Natural killer cell (primary cell): Measurements from ENCODE around the gene MRPS18C. TPM values are rescaled to one million over a fixed set of nuclear protein-coding genes. Genes with fewer than 3 reads are reported as not detected.
"Not testable (repeated sequence)": the region's sequence is repeated elsewhere in the genome, so short reads cannot be mapped to it uniquely, and the experiment has no call there.

ENCODE experiments used
- ATAC-seq, 3 donors: fragments of 150-1000 bp in 2 of 3; fragments of 200-7000 bp in 1 of 3; cut with Tn5 transposase; 1 replicate in 1 of 3; 2 replicates in 2 of 3; pipeline ENCODE4 v1.10.0; 2021; ENCODE audit warnings: mild to moderate bottlenecking in 2 of 3, moderate library complexity in 2 of 3
- DNase-seq, 2 donors: peaks; one replicate each; pipeline versions ENCODE4 v3.0.0 to v3.0.0-alpha.2; 2013 to 2021; ENCODE audit warnings: mixed read lengths in 1 of 2
- H3K27ac ChIP-seq: one replicate; pipeline ENCODE4 v1.5.1; 2013; ENCODE audit warnings: mild to moderate bottlenecking, low read length
- H3K27me3 ChIP-seq: one replicate; pipeline ENCODE4 v1.6.1; 2013; ENCODE audit warnings: low read length; ENCODE audit not compliant: control insufficient read depth, insufficient read depth
- H3K36me3 ChIP-seq: one replicate; pipeline ENCODE4 v1.6.1; 2013; ENCODE audit warnings: low read length; ENCODE audit not compliant: control insufficient read depth, insufficient read depth
- H3K4me1 ChIP-seq: one replicate; pipeline ENCODE4 v1.6.1; 2013; ENCODE audit warnings: low read length; ENCODE audit not compliant: control insufficient read depth, insufficient read depth
- H3K4me3 ChIP-seq: one replicate; pipeline ENCODE4 v1.5.1; 2013; ENCODE audit warnings: low read length
- H3K9me3 ChIP-seq: one replicate; pipeline ENCODE4 v1.6.1; 2013; ENCODE audit warnings: low read length; ENCODE audit not compliant: control insufficient read depth, insufficient read depth
- H3K27ac Mint-ChIP-seq, 2 donors: one replicate each; pipeline ENCODE4 v1.8.0; 2022; ENCODE audit warnings: mild to moderate bottlenecking in 2 of 2, mixed read lengths in 2 of 2, moderate library complexity in 1 of 2
- H3K27me3 Mint-ChIP-seq, 2 donors: one replicate each; pipeline ENCODE4 v1.8.0; 2022; ENCODE audit warnings: low read depth in 2 of 2, mixed read lengths in 2 of 2
- H3K36me3 Mint-ChIP-seq: one replicate; pipeline ENCODE4 v1.8.0; 2022; ENCODE audit warnings: mixed read lengths
- H3K4me1 Mint-ChIP-seq, 2 donors: one replicate each; pipeline ENCODE4 v1.8.0; 2022; ENCODE audit warnings: mixed read lengths in 2 of 2
- H3K4me3 Mint-ChIP-seq: one replicate; pipeline ENCODE4 v1.8.0; 2022; ENCODE audit warnings: mild to moderate bottlenecking, moderate library complexity, mixed read lengths
- H3K9me3 Mint-ChIP-seq, 2 donors: one replicate each; pipeline ENCODE4 v1.8.0; 2022; ENCODE audit warnings: mixed read lengths in 2 of 2
- CTCF ChIP-seq: fragments of 200-600 bp; IDR thresholded peaks from one replicate; pipeline ENCODE4 v1.8.0; 2022; ENCODE audit warnings: antibody characterized with exemption
- WGBS: methylation state at CpG from one replicate; pipeline ENCODE4 v1.1.7; 2013; ENCODE audit warnings: missing lambda C conversion rate; ENCODE audit not compliant: insufficient coverage; 5-methylcytosine and 5-hydroxymethylcytosine counted together
- intact Hi-C: fragments of 100-400 bp; cut with micrococcal nuclease; formaldehyde crosslinking; loops from one replicate; pipeline ENCODE4 v1.14.2; 2022
- total RNA-seq, 4 donors: library from RNA; stranded (reverse); fragments of 120-200 nt in 1 of 4; gene quantifications; one replicate each; pipeline versions ENCODE4 v1.2.3 to v1.2.4, GENCODE V29; 2013 to 2022

MRPS18C gene
- total RNA-seq, 3 donors from 2014 or later (not counting 1 experiment from before 2014, with no cell fraction given), result 14.4 to 26.0 (median 18.1) TPM

DNA sequence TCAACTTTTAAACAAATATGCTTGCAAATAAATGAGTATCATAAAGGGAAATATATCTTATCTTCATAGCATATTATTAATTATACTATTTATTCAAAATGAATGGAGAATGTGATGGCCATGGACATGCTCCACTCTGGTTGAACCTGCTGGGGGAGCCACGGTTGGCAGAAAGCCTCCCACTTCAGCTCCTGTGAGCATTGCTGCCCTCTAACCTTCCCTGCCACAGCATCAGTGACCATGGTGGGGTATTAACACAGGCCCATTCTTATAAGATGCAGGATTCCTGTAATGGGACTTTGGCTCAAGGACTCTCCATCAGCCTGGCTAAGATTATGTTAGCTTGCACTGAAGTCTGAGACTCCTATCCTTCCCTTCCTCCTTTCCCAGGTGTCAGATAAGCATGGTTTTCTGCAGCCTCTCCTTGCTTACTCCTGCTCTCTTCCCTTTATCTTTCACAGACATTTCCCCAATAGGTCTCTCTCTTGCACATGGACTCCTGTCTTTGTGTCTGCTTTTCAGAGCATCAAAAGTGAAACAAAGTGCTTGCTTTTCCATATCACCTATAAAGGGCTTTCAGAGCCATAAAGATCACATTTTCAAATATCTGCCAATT, 34.0 kb downstream of the MRPS18C start:
- no peak overlapping the region for H3K27ac Mint-ChIP-seq
- no peaks in the 10 kb centered on the region for H3K27me3 Mint-ChIP-seq
- DNase-seq (no peak), ATAC-seq (no peak)
- intact Hi-C loops, result no loop called here
- Histone ChIP-seq H3K4me3 (no peak overlapping the region), H3K4me1 (peaks cover 3% of the 10 kb centered on the region), H3K36me3 (no peaks in the 10 kb centered on the region), H3K27ac (no peak overlapping the region), H3K9me3 (no peaks in the 10 kb centered on the region), H3K27me3 (no peaks in the 10 kb centered on the region)
- no peaks in the 10 kb centered on the region for H3K9me3 Mint-ChIP-seq
- H3K4me1 Mint-ChIP-seq, result peaks cover 5 to 6% of the 10 kb centered on the region in 2 donors
- no peaks in the 10 kb centered on the region for H3K36me3 Mint-ChIP-seq
- 86% methylated on average over 1 of the region's 1 CpG for WGBS
- TF ChIP-seq CTCF, result no peak
- H3K4me3 Mint-ChIP-seq, result no peak overlapping the region

- H3K36me3 Mint-ChIP-seq, result no peaks in the 10 kb centered on the region
- no CpG with 5 or more reads among the region's 1 CpG for WGBS
Measured at GRCh38 chr4:83490876-83491450, 35.1 kb downstream of the MRPS18C start.

DNA sequence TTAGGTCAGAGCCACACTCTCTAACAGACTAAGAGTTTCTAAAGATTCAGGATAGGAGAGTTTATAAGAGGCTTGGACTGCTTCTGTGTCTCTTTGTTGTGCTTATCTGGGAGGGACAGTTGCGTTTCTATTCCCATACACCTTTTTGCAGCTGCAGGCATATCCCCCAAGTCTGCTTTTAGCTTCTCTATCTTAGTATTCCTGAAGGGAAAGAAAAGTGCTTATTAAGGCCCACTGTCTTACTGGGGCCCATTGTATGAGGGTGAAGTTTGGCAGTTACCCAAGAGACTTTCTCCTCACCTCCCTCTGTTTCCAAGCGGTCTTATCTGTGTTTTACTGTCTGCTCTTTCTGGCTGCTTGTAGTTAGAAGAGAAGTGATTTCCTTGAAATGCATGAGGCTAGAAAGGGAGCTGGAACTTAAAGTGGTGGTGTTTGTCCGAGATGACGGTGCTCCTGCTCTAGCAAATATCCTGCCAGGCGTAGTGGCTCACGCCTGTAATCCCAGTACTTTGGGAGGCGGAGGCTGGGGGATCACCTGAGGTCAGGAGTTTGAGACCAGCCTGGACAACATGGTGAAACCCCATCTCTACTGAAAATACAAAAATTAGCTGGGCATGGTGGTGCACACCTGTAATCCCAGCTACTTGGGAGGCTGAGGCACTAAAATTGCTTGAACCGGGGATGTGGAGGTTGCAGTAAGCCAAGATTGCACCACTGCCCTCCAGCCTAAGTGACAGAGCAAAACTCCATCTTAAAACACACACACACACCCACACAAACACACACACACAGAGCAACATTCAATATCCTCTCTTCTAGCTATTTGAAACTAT, 40.4 kb downstream of the MRPS18C start:
- H3K4me1 ChIP-seq, DNase-seq, H3K27ac Mint-ChIP-seq, ATAC-seq, intact Hi-C loops, H3K4me3 Mint-ChIP-seq, H3K36me3 ChIP-seq, H3K9me3 Mint-ChIP-seq, H3K27me3 Mint-ChIP-seq, H3K4me3 ChIP-seq, H3K36me3 Mint-ChIP-seq, H3K4me1 Mint-ChIP-seq, H3K27me3 ChIP-seq, H3K27ac ChIP-seq, H3K9me3 ChIP-seq: not testable (repeated sequence)
- WGBS, result 90% methylated on average over 6 of the region's 8 CpGs

More at GRCh38 chr4:83490876-83491450, 35.1 kb downstream of the MRPS18C start:
- ATAC-seq (peak; percentile 67 to 90 (median 80)), DNase-seq (peak in 1 of 2 donors; percentile 72)
- no peaks in the 10 kb centered on the region for H3K9me3 Mint-ChIP-seq
- H3K27me3 Mint-ChIP-seq, result no peaks in the 10 kb centered on the region
- no peak overlapping the region for H3K4me3 Mint-ChIP-seq
- H3K36me3 ChIP-seq, result no peaks in the 10 kb centered on the region
- H3K27ac ChIP-seq, result no peak overlapping the region
- peak; percentile 91 for TF ChIP-seq CTCF
- no peaks in the 10 kb centered on the region for H3K4me1 Mint-ChIP-seq
- no peak overlapping the region for H3K27ac Mint-ChIP-seq
- H3K4me3 ChIP-seq, result no peak overlapping the region
- no peaks in the 10 kb centered on the region for H3K27me3 ChIP-seq
- no peaks in the 10 kb centered on the region for H3K4me1 ChIP-seq
- no peaks in the 10 kb centered on the region for H3K9me3 ChIP-seq
- intact Hi-C loops, result loop anchor here (1.0 kb wide), 1 partner anchor 149 kb away; no protein-coding TSS in a partner anchor

- Mint-ChIP-seq H3K27ac (no peak overlapping the region), H3K27me3 (no peaks in the 10 kb centered on the region), H3K4me1 (no peaks in the 10 kb centered on the region), H3K36me3 (no peaks in the 10 kb centered on the region), H3K9me3 (no peaks in the 10 kb centered on the region), H3K4me3 (no peak overlapping the region)
- H3K4me1 ChIP-seq, result no peaks in the 10 kb centered on the region
- ATAC-seq (no peak), DNase-seq (no peak)
- H3K9me3 ChIP-seq, result no peaks in the 10 kb centered on the region
- no peak overlapping the region for H3K4me3 ChIP-seq
- H3K27me3 ChIP-seq, result no peaks in the 10 kb centered on the region
- intact Hi-C loops, result no loop called here
- WGBS, result 83% methylated on average over 1 of the region's 1 CpG
- H3K27ac ChIP-seq, result no peak overlapping the region
- TF ChIP-seq CTCF, result no peak
- no peaks in the 10 kb centered on the region for H3K36me3 ChIP-seq
Measured at GRCh38 chr4:83498187-83498586, 42.3 kb downstream of the MRPS18C start.

DNA sequence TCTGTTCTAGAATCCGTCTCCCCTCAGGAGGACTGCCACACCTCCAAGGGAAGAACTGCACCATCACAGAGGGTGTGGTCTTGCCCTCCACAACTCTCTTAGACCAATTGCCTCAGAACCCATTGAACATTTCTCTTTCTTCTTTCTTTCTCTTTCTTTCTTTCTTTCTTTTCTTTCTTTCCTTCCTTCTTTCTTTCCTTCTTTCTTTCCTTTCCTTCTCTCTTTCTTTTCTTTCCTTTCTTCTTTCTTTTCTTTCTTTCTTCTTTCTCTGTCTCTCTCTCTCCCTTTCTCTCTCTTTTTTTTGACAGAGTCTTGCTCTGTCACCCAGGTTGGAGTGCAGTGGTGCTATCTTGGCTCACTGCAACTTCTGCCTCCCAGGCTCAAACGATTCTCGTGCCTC, 45.8 kb downstream of the MRPS18C start:
- H3K9me3 Mint-ChIP-seq, H3K36me3 ChIP-seq, H3K4me3 ChIP-seq, H3K36me3 Mint-ChIP-seq, H3K27ac Mint-ChIP-seq, H3K4me1 Mint-ChIP-seq, ATAC-seq, H3K4me3 Mint-ChIP-seq, H3K27me3 ChIP-seq, H3K9me3 ChIP-seq, DNase-seq, intact Hi-C loops, H3K27me3 Mint-ChIP-seq, H3K27ac ChIP-seq, H3K4me1 ChIP-seq: not testable (repeated sequence)
- 89% methylated on average over 3 of the region's 3 CpGs for WGBS
